Panc1 (cell line): ENCODE measurements around the gene B4GALT1. TPM values are rescaled to one million over a fixed set of nuclear protein-coding genes. Genes with fewer than 3 reads are reported as not detected.
A peak's percentile ranks its signal among the peaks of the same experiment; 100 is the strongest.

ENCODE experiments used
- ATAC-seq: fragments of 200-7000 bp; cut with Tn5 transposase; 2 replicates; pipeline ENCODE4 v1.9.1; 2020; ENCODE audit warnings: mild to moderate bottlenecking, moderate library complexity
- BruUV-seq: library from RNA; stranded (reverse); fragments of 400-500 nt; replicated peaks from 2 replicates; lab custom pipeline; 2021; lab: Mats Ljungman, UMichigan
- CTCF ChIA-PET: fragments of 300-600 bp; sonication (Branson Sonifier 250); formaldehyde crosslinking; loops from one replicate; lab custom pipeline; 2022; ENCODE audit warnings: antibody characterized with exemption; lab: Charles Lee
- POLR2A ChIA-PET: fragments of 300-600 bp; sonication (Branson Sonifier 250); formaldehyde crosslinking; loops from one replicate; lab custom pipeline; 2022; ENCODE audit warnings: antibody characterized with exemption; lab: Charles Lee
- DNase-seq: peaks from one replicate; pipeline ENCODE4 v3.0.0-alpha.2; 2010; ENCODE audit warnings: low read depth, low spot score
- H3K27ac ChIP-seq: 2 replicates; pipeline ENCODE4 v1.5.1; 2011; ENCODE audit warnings: mild to moderate bottlenecking, low read length, inconsistent platforms
- H3K27me3 ChIP-seq: fragments of 200-500 bp; sonication (Bioruptor generic); 2 replicates; pipeline ENCODE4 v1.6.0; 2014; ENCODE audit warnings: low read length, inconsistent platforms; ENCODE audit not compliant: control insufficient read depth, insufficient read depth
- H3K36me3 ChIP-seq: fragments of 200-500 bp; sonication (Bioruptor generic); 2 replicates; pipeline ENCODE4 v1.5.1; 2014; ENCODE audit warnings: inconsistent platforms, mild to moderate bottlenecking, low read length, moderate library complexity; ENCODE audit not compliant: control insufficient read depth, insufficient read depth
- H3K4me1 ChIP-seq: 2 replicates; pipeline ENCODE4 v1.5.1; 2011; ENCODE audit warnings: inconsistent platforms, mild to moderate bottlenecking, low read length, moderate library complexity; ENCODE audit not compliant: control insufficient read depth, insufficient read depth
- H3K4me3 ChIP-seq, 2 experiments: 2 replicates each; pipeline ENCODE4 v1.5.1; 2011 to 2012; ENCODE audit warnings: low read depth in 2 of 2, low read length in 2 of 2, mild to moderate bottlenecking in 2 of 2, inconsistent platforms in 1 of 2, moderate library complexity in 1 of 2
- H3K9me3 ChIP-seq: fragments of 200-500 bp; sonication (Bioruptor generic); 2 replicates; pipeline ENCODE4 v1.5.1; 2014; ENCODE audit warnings: low read depth, mild to moderate bottlenecking, inconsistent platforms, low read length, moderate library complexity; ENCODE audit not compliant: control insufficient read depth, insufficient read depth
- CTCF ChIP-seq: fragments of 450-650 bp; IDR thresholded peaks from 2 replicates; pipeline ENCODE4 v1.5.1; 2017; ENCODE audit warnings: mild to moderate bottlenecking
- POLR2AphosphoS5 ChIP-seq: IDR thresholded peaks from 2 replicates; pipeline ENCODE4 v1.6.1; 2012; ENCODE audit warnings: mild to moderate bottlenecking, low read depth, low read length, moderate library complexity
- SIN3A ChIP-seq: IDR thresholded peaks from 2 replicates; pipeline ENCODE4 v1.6.1; 2012; ENCODE audit warnings: low read depth, mild to moderate bottlenecking, low read length, moderate library complexity, borderline replicate concordance; ENCODE audit not compliant: insufficient read depth
- TCF7L2 ChIP-seq: IDR thresholded peaks from 2 replicates; pipeline ENCODE4 v1.6.1; 2011; ENCODE audit warnings: mild to moderate bottlenecking, low read depth, low read length, inconsistent platforms
- in situ Hi-C: cut with HindIII; loops from 2 replicates; pipeline ENCODE4 v1.10.0; 2016; ENCODE audit warnings: low sequenced_read_pairs, low pct_unique_long_range_greater_than_20kb
- intact Hi-C: fragments of 100-400 bp; cut with micrococcal nuclease; formaldehyde crosslinking; loops from one replicate; pipeline ENCODE4 v1.10.0; 2022; ENCODE audit not compliant: unreplicated experiment
- total RNA-seq: library from RNA; stranded (reverse); gene quantifications from one replicate; pipeline ENCODE4 v1.2.1, GENCODE V29; 2021; ENCODE audit not compliant: unreplicated experiment
- TF ChIP-seq, protein P1 (sequence below), 2 experiments: IDR thresholded peaks; 2 replicates each; pipeline ENCODE4 v1.6.1; 2011 to 2012; ENCODE audit warnings: low read depth in 2 of 2, control low read depth in 1 of 2, low read length in 1 of 2, mild to moderate bottlenecking in 1 of 2, moderate library complexity in 1 of 2; ENCODE audit not compliant: insufficient read depth in 1 of 2

B4GALT1 gene
- total RNA-seq, 1 experiment from 2014 or later = 57.4 TPM

GRCh38 chr9:33130961-33131789 is 36.0 kb downstream of the B4GALT1 start:
- CTCF ChIA-PET = no interaction called here
- ATAC-seq (no peak), DNase-seq (no peak)
- intact Hi-C loops (no loop called here), in situ Hi-C loops (no loop called here)
- Histone ChIP-seq H3K4me3 (no peak overlapping the region), H3K36me3 (no peaks in the 10 kb centered on the region), H3K9me3 (no peaks in the 10 kb centered on the region), H3K27ac (no peak overlapping the region), H3K4me1 (no peaks in the 10 kb centered on the region), H3K27me3 (no peaks in the 10 kb centered on the region)
- POLR2A ChIA-PET = no interaction called here
- no TSS peak for BruUV-seq
- no peak for TF ChIP-seq POLR2AphosphoS5
- no peak for TF ChIP-seq CTCF
- TF ChIP-seq, protein P1, sequence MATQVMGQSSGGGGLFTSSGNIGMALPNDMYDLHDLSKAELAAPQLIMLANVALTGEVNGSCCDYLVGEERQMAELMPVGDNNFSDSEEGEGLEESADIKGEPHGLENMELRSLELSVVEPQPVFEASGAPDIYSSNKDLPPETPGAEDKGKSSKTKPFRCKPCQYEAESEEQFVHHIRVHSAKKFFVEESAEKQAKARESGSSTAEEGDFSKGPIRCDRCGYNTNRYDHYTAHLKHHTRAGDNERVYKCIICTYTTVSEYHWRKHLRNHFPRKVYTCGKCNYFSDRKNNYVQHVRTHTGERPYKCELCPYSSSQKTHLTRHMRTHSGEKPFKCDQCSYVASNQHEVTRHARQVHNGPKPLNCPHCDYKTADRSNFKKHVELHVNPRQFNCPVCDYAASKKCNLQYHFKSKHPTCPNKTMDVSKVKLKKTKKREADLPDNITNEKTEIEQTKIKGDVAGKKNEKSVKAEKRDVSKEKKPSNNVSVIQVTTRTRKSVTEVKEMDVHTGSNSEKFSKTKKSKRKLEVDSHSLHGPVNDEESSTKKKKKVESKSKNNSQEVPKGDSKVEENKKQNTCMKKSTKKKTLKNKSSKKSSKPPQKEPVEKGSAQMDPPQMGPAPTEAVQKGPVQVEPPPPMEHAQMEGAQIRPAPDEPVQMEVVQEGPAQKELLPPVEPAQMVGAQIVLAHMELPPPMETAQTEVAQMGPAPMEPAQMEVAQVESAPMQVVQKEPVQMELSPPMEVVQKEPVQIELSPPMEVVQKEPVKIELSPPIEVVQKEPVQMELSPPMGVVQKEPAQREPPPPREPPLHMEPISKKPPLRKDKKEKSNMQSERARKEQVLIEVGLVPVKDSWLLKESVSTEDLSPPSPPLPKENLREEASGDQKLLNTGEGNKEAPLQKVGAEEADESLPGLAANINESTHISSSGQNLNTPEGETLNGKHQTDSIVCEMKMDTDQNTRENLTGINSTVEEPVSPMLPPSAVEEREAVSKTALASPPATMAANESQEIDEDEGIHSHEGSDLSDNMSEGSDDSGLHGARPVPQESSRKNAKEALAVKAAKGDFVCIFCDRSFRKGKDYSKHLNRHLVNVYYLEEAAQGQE (IDR thresholded peaks at IDR 0.05; ENCODE audit: insufficient read depth in 1 of 2, low read depth in 2 of 2, low read length in 1 of 2) = no peak
- no peak for TF ChIP-seq TCF7L2
- no peak for TF ChIP-seq SIN3A

DNA sequence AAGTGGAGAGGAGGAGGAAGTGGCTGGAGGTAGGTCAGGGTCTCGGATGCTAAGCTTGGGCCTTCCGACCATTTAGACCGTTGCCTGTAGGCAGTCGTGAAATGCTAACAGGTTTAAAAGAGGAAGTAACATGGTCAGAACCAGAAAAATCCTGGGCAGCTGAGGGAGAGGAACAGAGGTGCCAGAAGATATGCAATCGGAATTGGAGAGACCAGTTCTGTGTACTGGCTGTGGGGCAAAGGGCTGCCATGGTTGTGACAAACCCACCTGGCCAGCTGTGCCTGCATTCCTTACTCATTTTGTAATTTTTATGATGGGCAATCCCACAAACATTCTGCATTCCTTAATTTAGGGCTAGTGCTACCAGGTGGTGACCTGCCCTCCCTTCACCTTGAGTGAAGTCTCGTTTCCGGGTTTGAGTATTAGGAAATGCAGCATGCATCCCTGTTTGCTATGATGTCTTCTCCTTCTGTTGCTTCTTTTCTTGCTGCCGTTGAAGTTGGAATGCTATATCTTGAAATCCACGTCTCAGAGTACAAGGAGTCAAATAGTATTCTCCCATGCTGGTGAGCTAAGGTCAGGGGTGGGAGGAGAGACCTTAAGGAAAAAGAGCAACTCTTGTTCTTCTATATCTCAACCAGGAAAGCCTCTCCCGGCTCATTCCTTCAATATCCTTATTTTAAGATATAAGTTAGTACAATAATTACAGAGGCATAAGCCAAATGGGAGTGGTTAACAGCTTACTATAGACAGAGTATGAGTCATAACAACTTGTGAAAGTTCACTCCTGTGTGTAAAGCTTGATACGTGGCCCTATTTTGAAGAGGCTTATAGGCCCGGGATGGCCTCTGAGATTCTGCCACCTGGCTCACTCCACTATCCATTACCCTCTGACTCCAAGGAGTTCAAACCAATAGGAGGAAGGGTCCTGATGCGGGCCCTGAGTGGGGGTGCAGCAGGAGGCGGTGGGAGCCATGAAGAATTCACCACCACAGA is 37.0 kb downstream of the B4GALT1 start:
- no peak overlapping the region for H3K4me3 ChIP-seq
- in situ Hi-C loops = no loop called here
- DNase-seq (no peak), ATAC-seq (0 out of 2 replicates have a peak, but pooled peaks have one; percentile 34)
- no peak overlapping the region for H3K27ac ChIP-seq
- H3K27me3 ChIP-seq = no peaks in the 10 kb centered on the region
- no peaks in the 10 kb centered on the region for H3K9me3 ChIP-seq
- no peaks in the 10 kb centered on the region for H3K4me1 ChIP-seq
- no peak for TF ChIP-seq SIN3A
- no peak for TF ChIP-seq CTCF
- TF ChIP-seq, protein P1 (IDR thresholded peaks at IDR 0.05; ENCODE audit: insufficient read depth in 1 of 2, low read depth in 2 of 2, low read length in 1 of 2) = no peak
- TF ChIP-seq TCF7L2 = no peak
- no peak for TF ChIP-seq POLR2AphosphoS5
- CTCF ChIA-PET = no interaction called here
- H3K36me3 ChIP-seq = no peaks in the 10 kb centered on the region
- POLR2A ChIA-PET = no interaction called here
- intact Hi-C loops = no loop called here
- BruUV-seq = no TSS peak
